IPS DF 19.7 (cell line): ENCODE results near the gene SLC2A4RG.
"Not testable (repeated sequence)": the region's sequence is repeated elsewhere in the genome, so short reads cannot be mapped to it uniquely, and the experiment has no call there.

Source experiments
- DNase-seq: peaks from one replicate; pipeline ENCODE4 v3.0.0-alpha.2; 2013; ENCODE audit warnings: low read depth, low spot score

Gene SLC2A4RG

GRCh38 chr20:63712191-63712590 is 27.4 kb upstream of the SLC2A4RG start:
- no peak for DNase-seq

GRCh38 chr20:63714858-63715257 is 24.7 kb upstream of the SLC2A4RG start:
- DNase-seq, result no peak

- DNase-seq, result no peak
These were observed 20.6 kb upstream of the SLC2A4RG start for GRCh38 chr20:63718996-63719395.

DNA sequence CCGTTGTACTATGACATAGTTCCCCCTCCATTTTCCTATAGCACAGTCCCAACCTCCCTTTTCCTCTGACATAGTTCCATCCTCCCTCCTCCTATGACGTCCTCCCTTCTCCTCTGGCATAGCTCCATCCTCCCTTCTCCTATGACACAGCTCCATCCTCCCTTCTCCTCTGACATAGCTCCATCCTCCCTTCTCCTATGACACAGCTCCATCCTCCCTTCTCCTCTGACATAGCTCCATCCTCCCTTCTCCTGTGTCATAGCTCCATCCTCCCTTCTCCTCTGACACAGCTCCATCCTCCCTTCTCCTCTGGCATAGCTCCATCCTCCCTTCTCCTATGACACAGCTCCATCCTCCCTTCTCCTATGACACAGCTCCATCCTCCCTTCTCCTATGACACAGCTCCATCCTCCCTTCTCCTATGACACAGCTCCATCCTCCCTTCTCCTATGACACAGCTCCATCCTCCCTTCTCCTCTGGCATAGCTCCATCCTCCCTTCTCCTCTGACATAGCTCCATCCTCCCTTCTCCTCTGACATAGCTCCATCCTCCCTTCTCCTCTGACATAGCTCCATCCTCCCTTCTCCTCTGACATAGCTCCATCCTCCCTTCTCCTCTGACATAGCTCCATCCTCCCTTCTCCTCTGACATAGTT is 16.5 kb upstream of the SLC2A4RG start:
- not testable (repeated sequence) for DNase-seq

- not testable (repeated sequence) for DNase-seq
These were observed 9.3 kb upstream of the SLC2A4RG start for GRCh38 chr20:63730189-63730733.

DNA sequence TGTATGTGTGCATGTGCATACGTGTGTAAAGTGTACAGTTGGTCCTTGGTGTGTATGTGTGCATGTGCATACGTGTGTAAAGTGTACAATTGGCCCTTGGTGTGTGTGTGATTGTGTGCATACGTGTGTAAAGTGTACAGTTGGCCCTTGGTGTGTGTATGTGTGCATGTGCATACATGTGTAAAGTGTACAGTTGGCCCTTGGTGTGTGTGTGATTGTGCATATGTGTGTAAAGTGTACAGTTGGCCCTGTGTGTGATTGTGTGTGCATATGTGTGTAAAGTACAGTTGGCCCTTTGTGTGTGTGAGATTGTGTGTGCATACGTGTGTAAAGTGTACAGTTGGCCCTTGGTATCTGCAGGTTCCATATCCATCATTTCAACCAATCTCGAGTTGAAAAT is 8.2 kb upstream of the SLC2A4RG start:
- no peak for DNase-seq

- DNase-seq, result no peak
These were observed 7.2 kb upstream of the SLC2A4RG start for GRCh38 chr20:63732118-63733095.

- DNase-seq, result no peak
These were observed 6.5 kb upstream of the SLC2A4RG start for GRCh38 chr20:63733117-63733516.

GRCh38 chr20:63733579-63734081 is 5.9 kb upstream of the SLC2A4RG start:
- no peak for DNase-seq

- DNase-seq, result no peak
These were observed 5.2 kb upstream of the SLC2A4RG start for GRCh38 chr20:63734111-63734945.

DNA sequence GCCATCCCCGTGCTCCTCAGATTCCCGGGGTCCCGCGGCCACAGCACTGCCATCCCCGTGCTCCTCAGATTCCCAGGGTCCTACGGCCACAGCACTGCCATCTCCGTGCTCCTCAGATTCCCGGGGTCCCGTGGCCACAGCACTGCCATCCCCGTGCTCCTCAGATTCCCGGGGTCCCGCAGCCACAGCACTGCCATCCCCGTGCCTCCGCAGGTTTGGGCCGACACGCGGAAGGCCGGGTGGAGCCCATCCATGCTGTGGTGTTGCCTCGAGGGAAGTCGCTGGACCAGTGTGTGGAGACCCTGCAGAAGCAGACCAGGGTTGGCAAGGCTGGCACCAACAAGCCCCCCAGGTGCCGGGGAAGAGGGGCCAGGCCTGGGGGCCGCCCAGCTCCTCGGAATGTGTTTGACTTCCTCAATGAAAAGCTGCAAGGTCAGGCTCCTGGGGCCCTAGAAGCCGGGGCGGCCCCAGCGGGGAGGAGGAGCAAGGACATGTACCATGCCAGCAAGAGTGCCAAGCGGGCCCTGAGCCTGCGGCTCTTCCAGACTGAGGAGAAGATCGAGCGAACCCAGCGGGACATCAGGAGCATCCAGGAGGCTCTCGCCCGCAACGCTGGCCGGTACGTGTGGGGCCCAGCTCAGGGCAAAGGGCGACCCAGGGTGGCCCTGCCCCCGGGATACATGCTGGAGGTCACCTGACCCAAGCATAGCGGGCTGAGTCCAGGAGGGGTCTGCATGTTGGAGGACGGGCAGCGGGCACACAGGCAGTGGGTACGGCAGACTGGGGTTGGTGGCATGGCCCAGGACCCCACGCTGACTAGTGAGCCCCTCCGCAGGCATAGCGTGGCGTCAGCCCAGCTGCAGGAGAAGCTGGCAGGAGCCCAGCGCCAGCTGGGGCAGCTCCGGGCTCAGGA is 4.4 kb upstream of the SLC2A4RG start:
- no peak for DNase-seq

GRCh38 chr20:63735859-63736718 is 3.5 kb upstream of the SLC2A4RG start, which contains the start of gene LIME1:
Gene LIME1, plus strand, starts transcription at chr20:63736664. Its CDS starts 886 bp downstream, at chr20:63737550.
- no peak for DNase-seq

DNA sequence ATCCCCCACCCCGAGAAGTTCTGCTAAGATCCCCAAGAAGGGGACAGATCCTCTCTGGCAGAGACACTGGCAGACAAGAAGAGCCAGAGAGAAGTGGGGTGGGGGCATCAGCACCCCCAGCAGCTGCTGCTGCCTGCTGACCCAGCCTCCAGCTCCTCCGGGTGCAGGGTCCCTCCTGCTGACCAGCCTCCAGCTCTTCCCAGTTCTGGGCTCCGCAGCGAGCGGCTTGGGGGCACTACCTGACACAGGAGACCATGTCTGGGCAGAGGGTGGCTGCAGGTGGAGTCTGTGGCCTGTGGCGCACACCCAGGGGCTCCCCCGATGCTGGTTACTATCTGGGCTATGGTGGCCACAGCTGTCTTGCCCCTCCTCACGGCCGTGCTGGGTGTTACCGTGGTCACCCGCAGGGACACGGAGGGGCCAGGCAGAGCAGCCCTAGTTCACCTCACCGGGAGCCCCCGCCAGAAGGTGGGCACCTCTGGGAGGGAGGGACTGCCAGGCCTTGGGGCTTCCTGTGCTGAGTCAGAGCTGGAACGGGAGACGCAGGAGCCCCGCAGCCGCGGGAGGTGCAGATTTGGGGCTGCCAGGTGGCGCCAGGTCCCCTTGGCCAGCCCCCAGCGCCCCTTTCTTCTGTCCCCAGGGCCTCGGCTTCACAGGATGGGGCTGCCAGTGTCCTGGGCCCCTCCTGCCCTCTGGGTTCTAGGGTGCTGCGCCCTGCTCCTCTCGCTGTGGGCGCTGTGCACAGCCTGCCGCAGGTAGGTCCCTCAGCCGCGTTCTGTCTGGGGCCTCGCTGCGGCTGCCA is 2.5 kb upstream of the SLC2A4RG start:
- no peak for DNase-seq

GRCh38 chr20:63737695-63737944 is 2.0 kb upstream of the SLC2A4RG start:
- no peak for DNase-seq

GRCh38 chr20:63737945-63738686 is 1.5 kb upstream of the SLC2A4RG start:
- no peak for DNase-seq

DNA sequence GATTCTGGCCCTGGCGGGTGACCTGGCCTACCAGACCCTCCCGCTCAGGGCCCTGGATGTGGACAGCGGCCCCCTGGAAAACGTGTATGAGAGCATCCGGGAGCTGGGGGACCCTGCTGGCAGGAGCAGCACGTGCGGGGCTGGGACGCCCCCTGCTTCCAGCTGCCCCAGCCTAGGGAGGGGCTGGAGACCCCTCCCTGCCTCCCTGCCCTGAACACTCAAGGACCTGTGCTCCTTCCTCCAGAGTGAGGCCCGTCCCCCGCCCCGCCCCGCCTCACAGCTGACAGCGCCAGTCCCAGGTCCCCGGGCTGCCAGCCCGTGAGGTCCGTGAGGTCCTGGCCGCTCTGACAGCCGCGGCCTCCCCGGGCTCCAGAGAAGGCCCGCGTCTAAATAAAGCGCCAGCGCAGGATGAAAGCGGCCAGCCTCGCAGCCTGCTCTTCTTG is 868 bp upstream of the SLC2A4RG start:
- DNase-seq, result no peak

- DNase-seq, result no peak
These were observed 572 bp downstream of the SLC2A4RG start for GRCh38 chr20:63740070-63740626.
